A549 (cell line): Measurements from ENCODE around the gene MAGEC1.

Experiments
- CBX8 ChIP-seq: fragments of 200-600 bp; sonication (generic); IDR thresholded peaks from 2 replicates; pipeline ENCODE4 v1.6.1; 2016
- CTCF ChIP-seq: fragments of >200 bp; sonication (Bioruptor Twin); formaldehyde crosslinking; IDR thresholded peaks from 3 replicates; pipeline ENCODE4 v1.5.1; 2016
- MYC ChIP-seq: IDR thresholded peaks from 2 replicates; pipeline ENCODE4 v1.6.1; 2012; ENCODE audit warnings: mild to moderate bottlenecking, inconsistent platforms, low read length, improper control_type of control experiment, borderline replicate concordance
- POLR2A ChIP-seq: IDR thresholded peaks from 2 replicates; pipeline ENCODE4 v1.6.1; 2012; ENCODE audit warnings: mild to moderate bottlenecking, low read length
- POLR2AphosphoS2 ChIP-seq: conservative IDR thresholded peaks from 2 replicates; pipeline ENCODE4 v1.6.1; 2012; ENCODE audit warnings: low read length, improper control_type of control experiment, inconsistent platforms
- RCOR1 ChIP-seq: fragments of 150-350 bp; IDR thresholded peaks from 2 replicates; pipeline ENCODE4 v1.6.1; 2014; ENCODE audit warnings: antibody characterized with exemption, low read length, low read depth
- REST ChIP-seq: fragments of 200-600 bp; sonication (generic); IDR thresholded peaks from 2 replicates; pipeline ENCODE4 v1.6.1; 2016; ENCODE audit warnings: antibody characterized with exemption, mild to moderate bottlenecking, moderate library complexity

- no peak for TF ChIP-seq RCOR1
- no peak for TF ChIP-seq CTCF
- TF ChIP-seq MYC = no peak
- no peak for TF ChIP-seq POLR2A
- no peak for TF ChIP-seq REST
- TF ChIP-seq POLR2AphosphoS2 = no peak
- no peak for TF ChIP-seq CBX8
Observed at GRCh38 chrX:141879616-141880015, 24.1 kb upstream of the MAGEC1 start.
